ENCODE data around the gene LRRC32.

Gene LRRC32

DNA sequence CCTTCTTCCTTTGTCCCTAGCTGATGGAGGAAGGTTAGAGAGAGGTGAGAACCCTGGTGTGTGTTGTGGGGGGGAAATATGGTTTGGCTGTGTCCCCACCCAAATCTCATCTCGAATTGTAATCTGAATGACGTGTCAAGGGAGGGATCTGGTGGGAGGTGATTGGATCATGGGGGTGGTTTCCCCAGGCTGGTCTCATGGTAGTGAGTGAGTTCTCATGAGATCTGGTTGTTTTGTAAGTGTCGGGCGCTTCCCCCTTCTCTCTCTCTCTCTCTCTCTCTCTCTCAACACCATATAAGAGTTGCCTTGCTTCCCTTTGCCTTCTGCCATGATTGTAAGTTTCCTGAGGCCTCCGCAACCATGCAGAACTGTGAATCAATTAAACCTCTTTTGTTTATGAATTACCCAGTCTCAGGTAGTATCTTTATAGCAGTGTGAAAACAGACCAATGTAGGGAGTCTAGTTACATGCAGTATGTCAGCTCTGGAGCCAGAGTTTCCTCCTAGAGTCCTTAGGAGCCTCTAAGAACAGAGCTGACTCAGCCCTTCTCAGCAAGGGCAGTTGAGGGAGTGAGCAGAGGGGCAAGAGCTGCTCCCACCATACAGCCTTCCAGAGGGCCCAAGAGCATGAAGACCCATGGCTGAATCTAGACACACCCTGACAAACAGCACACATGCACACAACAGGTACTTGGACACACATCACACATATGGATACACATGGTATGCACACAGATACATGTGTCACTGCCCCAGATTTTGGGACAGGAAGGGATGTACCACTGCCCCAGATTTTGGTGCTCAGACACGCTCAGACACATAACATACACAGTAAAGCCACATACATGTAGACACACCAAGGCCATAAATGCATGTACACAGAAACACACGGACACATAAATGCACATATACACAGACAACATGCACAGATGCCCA is 12.9 kb upstream of the LRRC32 start:
- Histone ChIP-seq H3K27ac (no peak overlapping the region), H3K4me3 (no peak overlapping the region)

DNA sequence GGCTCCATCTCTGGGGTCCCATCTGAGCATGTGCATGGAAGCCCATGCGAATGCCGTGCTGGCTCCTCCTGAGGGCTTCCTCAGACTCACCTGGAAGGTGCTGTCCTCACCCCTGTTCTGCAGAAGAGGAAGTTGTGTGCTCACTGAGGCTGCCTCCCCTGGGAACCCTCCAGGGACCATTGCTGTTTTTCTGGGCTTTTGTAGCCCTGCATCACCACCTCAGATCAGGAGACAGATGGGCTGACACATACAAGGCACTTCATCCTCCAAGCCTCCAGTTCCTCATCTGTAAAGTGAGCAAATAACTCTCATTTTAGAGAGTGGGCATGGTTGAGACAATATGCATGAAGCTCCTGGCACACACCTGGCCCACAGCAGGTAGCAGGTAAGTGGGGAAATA is 12.1 kb upstream of the LRRC32 start:
- Histone ChIP-seq H3K4me3 (no peak overlapping the region), H3K27ac (no peak overlapping the region)

DNA sequence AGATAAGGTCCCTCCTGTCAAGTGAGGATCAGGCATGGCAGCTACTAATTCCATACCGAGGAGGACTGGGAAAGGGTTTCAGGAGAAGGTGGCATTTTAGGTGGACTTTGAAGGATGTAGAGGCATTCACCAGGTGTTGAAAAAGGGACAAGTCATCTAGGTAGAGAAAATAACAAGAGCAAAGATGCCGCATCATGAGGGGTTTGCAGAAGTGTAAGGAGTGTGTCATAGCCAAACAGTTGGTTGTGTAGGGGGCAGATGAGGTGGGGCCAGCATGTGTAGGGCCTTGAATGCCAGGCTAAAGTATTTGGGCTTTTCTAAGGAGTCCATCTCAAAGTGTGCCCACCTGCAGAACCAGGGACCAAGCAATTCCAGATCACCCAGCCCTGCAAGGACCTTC is 11.6 kb upstream of the LRRC32 start:
- no peak overlapping the region for H3K4me3 ChIP-seq

DNA sequence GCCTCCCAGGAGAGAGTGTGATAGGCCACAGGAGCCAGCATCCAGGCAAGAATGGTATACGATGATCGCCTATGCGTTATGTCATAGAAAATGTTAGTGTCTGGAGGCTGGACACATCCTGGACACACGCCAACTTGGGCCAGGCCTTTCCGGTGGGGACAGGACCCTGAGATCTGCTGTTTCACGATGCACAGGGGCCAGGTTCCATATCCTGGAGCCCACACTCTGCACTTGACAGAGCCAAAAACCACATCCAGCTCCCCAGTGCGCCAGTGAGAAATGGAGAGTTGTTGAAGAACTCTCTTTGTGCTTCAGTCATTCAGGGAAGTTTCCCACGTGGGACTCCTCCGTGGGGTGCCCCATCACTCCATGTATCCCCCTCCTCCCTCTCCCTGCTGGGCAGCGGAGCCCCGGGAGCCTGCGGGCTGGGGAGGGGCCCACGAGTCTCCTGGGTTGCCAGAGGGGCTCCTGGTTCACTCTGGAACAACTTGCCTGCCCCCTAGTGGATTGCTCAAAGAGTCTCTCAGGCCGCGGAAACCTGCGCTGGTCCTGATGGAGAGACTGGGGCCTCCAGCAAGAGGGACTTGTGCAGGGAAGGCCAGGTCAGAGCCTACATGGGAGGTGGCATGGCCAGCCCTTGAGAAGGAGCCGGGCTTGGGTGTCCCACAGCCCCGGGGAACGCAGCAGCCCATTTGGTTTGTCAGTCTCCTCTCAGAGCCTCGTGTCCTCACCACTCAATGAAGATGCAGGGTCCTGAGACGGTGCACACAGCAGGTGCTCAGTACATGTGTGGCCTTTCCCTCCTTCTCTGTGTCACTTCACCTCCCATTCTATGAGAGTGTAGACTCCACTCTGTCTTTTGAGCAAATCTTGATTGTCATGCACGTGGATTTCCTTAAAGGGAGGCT is 10.2 kb upstream of the LRRC32 start:
- Histone ChIP-seq H3K4me3 (no peak overlapping the region), H3K27ac (no peak overlapping the region)

More for the DNA sequence above, 11.6 kb upstream of the LRRC32 start:
- H3K27ac ChIP-seq, result no peak overlapping the region

DNA sequence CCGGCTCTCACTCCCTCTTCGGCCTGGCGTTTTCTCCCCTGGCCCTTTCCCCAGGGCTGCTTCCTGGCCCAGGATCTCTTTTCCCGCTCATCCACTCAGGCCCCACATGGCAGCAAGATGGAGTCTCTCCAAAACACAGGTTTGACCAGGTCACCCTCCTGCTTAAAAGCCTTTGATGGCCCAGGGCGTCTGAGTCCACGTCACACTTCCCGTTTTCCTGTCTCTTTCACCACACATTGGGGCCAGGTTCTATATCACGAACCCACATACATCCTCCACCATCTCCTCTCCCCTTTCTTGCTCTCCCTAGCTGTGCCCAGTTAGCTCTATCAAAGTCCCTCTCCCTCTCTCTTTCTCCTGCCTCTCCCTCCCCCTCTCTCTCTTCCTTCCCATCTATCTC is 7.8 kb upstream of the LRRC32 start:
- Histone ChIP-seq H3K4me3 (no peak overlapping the region), H3K27ac (no peak overlapping the region)

DNA sequence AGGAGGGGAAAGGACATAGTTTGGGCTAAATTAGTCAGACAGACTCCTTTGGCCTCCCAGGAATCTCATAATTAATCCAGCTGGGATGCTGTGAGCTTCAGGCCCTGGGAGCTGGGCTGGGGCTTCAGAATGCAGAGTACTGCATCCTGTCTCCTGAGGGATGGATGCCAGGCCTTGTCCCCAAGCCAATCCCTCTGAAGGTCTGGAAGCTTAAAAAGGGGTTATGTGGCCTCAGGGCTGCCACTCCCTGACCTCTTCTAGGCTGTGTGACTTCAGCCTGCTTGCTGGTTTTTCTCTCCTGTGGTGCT is 6.9 kb upstream of the LRRC32 start:
- peak overlapping the region in 1 of 21 experiments; percentile 23 for H3K27ac ChIP-seq
- H3K4me3 ChIP-seq, result no peak overlapping the region

DNA sequence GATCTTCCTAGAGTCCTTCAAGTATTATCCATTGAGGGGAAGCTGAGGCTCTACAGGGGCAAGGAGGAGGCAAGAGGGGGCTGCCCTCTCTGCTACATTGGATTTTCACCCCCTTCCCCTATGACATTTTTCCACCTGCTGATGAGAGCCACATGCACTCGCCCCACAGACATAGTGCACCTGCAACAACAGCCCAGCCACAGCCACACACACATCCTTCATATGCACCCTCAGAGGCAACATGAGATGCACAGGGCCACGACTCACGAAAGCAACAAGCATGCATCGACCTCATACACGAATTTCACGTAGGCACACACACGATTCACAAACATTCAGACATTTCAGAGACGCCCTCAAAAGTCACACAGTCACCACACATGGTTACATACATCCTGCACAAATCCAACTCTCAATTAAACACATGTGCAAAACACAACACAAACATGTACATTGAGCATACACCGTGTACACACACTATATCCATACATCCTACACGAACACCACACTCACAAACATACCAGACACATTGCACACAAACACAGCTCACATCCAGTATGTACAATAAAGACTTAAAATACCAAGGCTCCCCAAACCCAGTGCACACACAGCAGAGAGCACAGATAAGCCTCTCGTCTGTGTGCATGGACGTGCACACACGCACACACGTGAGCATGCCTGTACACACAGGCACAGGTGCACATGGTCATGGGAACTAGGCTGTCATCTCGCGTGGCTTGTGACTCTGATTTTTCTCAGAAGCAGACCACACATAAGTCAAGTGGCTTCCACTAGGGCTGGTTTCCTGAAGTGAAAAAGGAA is 6.3 kb upstream of the LRRC32 start:
- no peak overlapping the region for H3K27ac ChIP-seq
- no peak overlapping the region for H3K4me3 ChIP-seq

DNA sequence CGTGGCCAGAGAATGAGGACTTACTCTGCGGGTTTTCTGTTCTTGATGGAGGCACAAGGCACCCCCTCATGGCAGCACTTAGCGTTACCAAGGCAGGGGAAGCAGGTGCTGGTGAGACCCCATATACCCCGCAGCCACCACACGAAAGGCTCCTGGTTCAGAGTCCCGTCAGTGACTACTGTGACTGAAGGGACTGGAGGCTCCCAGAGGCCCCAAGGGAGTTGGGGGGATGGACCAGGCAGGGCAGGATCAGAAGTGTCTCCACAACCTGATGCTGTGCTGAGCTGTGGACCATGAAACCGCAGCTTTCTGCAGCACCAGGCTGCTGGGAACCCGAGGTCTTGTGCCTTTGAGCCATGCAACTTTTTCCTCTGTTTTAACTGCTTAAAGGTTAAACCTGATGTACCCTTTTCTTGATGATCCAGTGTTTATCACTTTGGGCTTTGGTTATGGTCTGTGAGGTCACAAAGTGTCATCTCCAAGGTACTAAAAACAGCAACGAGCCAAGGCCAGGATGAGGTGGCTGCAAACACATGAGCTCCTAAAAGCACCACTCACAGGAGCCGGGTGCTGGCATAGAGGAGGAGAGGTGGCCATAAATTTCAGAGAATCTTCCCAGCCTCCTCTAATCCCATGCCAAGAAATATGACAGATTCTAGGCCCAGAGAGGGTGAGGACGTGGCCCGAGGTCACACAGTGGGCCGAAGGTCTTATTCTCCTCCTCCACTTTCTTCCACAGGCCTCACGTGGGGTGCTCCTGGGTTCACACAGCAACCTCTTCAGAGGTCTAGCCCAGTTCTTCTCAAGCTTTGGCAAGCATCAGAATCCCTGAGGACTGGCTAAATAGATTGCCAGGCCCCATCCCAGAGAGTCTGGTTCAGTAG is 4.2 kb upstream of the LRRC32 start:
- Histone ChIP-seq H3K27ac (peak overlapping the region in 1 of 21 experiments; percentile 30), H3K4me3 (no peak overlapping the region)

DNA sequence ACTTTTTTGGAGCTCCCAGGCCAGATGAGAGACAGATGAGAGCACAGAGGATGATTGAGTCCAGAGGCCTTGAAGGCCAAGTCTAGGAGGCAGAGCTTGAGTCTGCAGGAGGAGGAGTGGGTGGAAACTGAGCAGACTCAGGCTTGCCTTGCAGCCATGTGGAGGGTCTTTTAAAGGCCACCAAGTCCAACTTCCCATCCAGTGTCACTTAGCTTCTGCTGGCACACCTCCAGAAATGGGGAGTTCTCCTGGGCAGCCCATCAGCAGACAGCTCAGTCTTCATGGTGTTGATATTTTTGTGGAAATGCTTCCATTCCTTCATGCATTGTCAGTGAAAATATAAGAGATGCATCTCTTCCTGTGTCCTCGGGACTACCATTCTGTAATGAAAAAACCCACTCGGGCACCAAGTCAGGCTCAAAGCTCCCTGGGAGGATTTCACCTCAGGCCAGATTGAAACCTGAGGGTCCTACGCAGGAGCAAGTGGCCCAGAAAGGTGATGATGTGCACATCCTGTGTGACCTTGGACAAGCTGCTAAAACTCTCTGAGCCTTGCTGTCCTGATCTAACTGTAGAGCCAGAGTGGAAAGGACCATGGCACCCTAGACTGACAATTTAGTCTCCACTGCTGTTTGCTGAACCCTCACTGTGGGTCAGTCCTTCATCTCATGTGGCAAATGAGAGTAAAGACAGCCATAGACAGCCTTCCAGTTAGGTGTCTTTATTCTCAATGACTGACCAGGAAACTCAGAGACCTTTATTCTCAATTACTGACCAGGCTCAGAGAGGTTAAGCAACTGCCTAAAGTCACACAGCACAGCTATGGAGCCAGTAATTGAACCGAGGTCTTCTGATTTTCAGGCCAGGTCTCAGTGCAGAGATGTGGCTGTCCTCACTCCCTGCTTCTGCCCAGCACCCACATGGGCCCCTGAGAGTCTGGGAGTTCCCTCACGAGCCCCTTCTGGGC is 2.9 kb upstream of the LRRC32 start:
- no peak overlapping the region for H3K4me3 ChIP-seq
- H3K27ac ChIP-seq, result peak overlapping the region in 6 of 21 experiments; percentile 24 to 84 (median 43)

DNA sequence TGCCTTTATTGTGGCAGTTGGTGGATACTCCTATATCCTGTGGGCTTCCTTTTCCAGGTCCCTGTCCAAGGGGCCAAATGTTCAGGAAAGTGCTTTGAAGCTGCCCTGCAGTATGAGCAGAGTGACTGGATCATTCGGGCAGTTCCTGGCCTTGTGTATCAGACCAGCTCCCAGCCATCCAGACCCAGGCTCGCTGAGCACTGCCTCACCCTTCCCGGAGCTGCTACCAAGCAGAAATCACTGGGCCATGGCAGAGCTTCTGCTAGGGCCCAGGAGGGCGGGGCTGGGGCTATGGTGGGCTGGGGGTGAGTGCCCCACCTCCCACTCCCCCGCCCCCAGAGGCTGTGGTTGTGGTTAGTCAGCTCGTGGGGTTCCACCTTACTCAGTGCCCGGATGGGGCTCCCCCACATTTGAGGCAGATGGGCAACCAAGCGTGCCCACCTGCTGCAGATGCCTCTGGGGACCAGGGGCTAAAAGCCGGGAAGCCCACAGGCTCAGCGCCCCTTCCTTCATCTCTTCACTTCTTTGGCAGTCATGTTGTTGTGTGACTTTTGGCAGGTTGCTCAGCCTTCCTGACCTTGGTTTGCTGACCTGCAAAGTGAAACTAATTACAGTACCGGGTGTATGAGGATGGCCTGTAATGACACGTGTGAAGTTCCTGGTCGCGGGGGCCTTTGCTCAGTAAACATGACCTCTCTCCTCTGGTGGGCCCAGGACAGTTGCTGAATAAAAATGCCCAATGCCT is 2.1 kb upstream of the LRRC32 start:
- H3K4me3 ChIP-seq, result no peak overlapping the region
- H3K27ac ChIP-seq, result peak overlapping the region in 9 of 21 experiments; percentile 6 to 90 (median 30)

DNA sequence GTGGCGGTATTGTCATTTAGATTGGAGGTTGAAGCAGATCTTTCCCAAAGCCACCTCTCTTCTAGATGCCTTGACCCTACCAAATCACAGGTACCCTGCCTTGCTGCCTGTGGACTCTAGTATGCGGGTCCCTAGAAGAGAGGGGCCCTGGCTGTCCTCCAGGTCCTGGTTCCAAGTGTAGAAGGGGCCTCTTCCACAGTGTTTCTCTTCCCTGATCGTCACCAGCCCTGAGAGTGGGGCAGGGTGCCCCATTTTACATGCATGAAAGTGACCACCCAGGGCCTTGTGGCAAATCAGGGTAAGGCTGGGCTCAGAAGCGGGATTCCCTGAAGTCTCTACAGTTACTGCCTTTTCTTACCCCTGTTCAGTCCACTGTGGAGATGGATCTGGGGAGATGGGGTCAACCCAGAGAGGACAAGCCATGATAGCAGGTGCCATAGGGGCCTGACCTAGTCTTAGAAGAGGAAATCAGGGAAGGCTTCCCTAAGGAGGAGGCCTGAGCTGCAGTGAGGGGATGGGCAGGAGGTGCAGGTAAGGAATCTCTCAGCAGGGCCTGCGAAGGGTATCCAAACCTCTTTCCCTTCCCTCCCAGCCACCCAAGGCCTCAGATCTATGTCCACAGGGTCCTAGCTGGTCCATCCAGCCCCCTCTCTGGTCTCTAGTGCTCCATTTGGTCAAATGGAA is 1.2 kb upstream of the LRRC32 start:
- H3K27ac ChIP-seq, result peak overlapping the region in 7 of 21 experiments; percentile 60 to 90 (median 76)
- H3K4me3 ChIP-seq, result no peak overlapping the region

DNA sequence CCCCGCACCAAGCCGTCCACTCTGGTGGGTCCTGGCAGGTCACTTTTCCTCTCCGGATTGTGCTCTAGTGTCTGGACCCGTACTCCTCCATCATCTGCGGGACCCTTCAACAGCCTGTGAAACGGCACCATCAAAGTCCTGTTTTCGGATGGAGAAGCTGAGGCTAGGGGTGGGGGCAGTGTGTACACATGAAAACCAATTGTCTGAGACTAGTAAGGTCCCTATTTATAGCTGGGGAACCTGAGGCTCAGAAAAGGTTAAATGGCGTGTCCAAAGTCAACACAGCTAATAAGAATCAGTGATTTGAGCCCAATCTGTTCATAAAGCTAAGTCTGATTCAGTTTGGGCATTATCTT is 668 bp upstream of the LRRC32 start:
- Histone ChIP-seq H3K4me3 (peak overlapping the region; percentile 47 to 64 (median 51)), H3K27ac (peak overlapping the region in 13 of 21 experiments; percentile 64 to 90 (median 78))

DNA sequence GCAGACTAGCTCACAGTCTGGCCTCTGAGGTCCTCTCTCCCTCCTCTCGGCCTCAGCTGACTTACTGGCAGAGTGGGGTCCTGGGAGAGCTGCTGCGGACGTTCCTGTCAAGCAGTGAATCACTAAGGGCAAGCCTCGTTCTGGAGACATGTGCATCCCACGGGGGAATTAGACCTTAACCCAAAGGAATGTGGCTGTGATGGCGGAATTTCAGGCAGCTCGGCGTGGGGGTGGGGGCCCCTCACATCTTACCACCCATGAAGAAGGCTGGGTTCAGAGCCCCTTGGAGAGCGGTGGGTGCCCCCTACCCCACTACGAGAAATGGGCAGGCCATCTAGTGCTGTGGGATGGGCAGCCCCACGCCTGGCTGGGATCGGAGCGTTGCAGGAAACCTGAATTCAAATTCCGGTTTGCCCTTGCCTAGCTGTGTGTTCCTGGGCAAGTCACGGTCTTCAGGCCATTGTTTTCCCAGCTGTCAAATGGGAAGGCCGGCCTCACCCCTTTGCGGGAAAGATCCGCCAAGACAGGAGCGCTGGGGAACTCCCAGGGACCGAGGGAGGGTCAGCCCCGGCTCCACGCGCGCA is 554 bp downstream of the LRRC32 start:
- H3K27ac ChIP-seq, result peak overlapping the region in 20 of 21 experiments; percentile 39 to 90 (median 74)
- H3K4me3 ChIP-seq, result peak overlapping the region; percentile 47 to 64 (median 51)

DNA sequence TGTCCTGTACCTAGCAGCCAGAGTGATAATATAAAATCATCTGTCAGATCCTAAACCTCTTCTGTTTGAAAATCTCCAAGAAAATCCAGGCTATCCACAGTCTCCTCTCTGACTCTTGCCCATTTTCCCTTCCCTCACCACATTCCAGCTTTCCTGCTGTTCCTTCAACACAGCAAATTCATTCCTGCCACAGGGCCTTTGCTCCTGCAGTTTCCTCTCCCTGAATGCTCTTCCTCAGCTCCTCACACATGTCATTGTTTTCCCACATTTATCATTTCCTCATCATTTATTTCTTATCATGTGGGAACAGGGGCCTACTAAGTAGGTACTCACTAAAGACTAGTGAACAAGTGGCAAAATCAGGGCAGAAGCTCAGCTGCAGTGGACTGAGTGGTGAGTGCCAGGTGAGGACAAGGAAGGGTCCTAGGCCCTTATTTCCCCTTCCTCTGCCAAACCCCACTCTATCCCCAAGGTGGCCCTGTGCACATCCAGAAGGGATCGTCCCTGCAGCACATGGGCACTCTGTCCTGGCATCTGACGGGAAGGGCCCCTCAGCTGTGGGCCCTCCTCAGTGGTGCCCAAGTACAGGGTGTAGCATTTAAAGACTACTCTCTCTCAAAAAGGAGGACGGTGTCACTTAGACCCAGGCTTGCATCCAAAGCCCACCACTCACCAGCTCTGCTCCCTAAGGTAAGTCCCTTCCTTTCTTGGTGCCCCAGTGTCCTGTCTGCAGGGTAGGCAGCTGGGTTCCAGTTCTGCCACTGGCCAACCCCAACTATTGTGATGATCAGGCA is 2.0 kb downstream of the LRRC32 start:
- peak overlapping the region in 12 of 21 experiments; percentile 9 to 90 (median 62) for H3K27ac ChIP-seq
- peak overlapping the region in 6 of 7 experiments; percentile 20 to 64 (median 49) for H3K4me3 ChIP-seq

DNA sequence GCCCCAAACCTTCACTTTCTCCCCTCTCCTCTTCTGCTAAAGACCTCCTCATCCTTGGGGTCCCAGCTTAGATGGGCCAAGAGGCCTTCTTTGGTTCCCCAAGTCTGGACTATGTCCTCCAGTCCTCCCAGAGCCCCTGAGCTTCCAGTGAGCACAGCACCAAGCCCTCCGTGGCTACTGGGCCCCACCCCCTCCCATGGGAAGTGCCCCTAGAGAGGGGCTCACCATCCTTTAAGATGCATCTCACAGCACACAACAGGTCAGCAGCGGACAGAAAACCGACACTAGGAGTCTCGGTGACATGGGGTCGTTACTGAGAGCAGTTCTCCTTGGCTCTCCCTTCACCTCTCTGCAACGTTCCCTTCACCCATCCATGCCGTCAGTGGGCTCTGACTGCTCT is 2.7 kb downstream of the LRRC32 start:
- H3K4me3 ChIP-seq, result peak overlapping the region in 6 of 7 experiments; percentile 9 to 64 (median 20)
- H3K27ac ChIP-seq, result peak overlapping the region in 11 of 21 experiments; percentile 5 to 71 (median 43)
